GM18951 (cell line): ENCODE data around the gene ZAR1.
"Not testable (repeated sequence)": the region's sequence is repeated elsewhere in the genome, so short reads cannot be mapped to it uniquely, and the experiment has no call there.

Experiments used
- POLR2A ChIP-seq: IDR thresholded peaks from 4 replicates; pipeline ENCODE4 v1.6.1; 2011; ENCODE audit warnings: mild to moderate bottlenecking; ENCODE audit not compliant: insufficient read length, insufficient read depth; ENCODE audit errors: extremely low read depth
- in situ Hi-C: fragments of 300-500 bp; cut with MboI; formaldehyde crosslinking; loops from one replicate; pipeline ENCODE4 v1.12.0; 2022; ENCODE audit warnings: low sequenced_read_pairs, mixed read lengths, inconsistent platforms; ENCODE audit not compliant: unreplicated experiment

Gene ZAR1

GRCh38 chr4:48490012-48490679 is at the start of gene ZAR1:
Gene ZAR1 (plus strand): TSS chr4:48490252. CDS start chr4:48490292, 40 bp downstream.
- in situ Hi-C loops: no loop called here
- TF ChIP-seq POLR2A: no peak

- in situ Hi-C loops: not testable (repeated sequence)
Measured at GRCh38 chr4:48440914-48441313, 49.1 kb upstream of the ZAR1 start.

GRCh38 chr4:48445704-48446103 is 44.3 kb upstream of the ZAR1 start:
- no peak for TF ChIP-seq POLR2A
- in situ Hi-C loops: no loop called here

- in situ Hi-C loops: no loop called here
- TF ChIP-seq POLR2A: no peak
Measured at GRCh38 chr4:48446642-48447041, 43.4 kb upstream of the ZAR1 start.

GRCh38 chr4:48449151-48449550 is 40.9 kb upstream of the ZAR1 start:
- TF ChIP-seq POLR2A: no peak
- in situ Hi-C loops: no loop called here

GRCh38 chr4:48450740-48451139 is 39.3 kb upstream of the ZAR1 start:
- in situ Hi-C loops: no loop called here
- TF ChIP-seq POLR2A: no peak

- in situ Hi-C loops: not testable (repeated sequence)
Measured at GRCh38 chr4:48451656-48452055, 38.4 kb upstream of the ZAR1 start.

- TF ChIP-seq POLR2A: no peak
- in situ Hi-C loops: no loop called here
Measured at GRCh38 chr4:48454591-48454990, 35.5 kb upstream of the ZAR1 start.

- in situ Hi-C loops: no loop called here
- TF ChIP-seq POLR2A: no peak
Measured at GRCh38 chr4:48461000-48461399, 29.1 kb upstream of the ZAR1 start.

GRCh38 chr4:48462363-48462762 is 27.7 kb upstream of the ZAR1 start:
- in situ Hi-C loops: no loop called here
- TF ChIP-seq POLR2A: no peak

- in situ Hi-C loops: no loop called here
- TF ChIP-seq POLR2A: no peak
Measured at GRCh38 chr4:48467442-48467841, 22.6 kb upstream of the ZAR1 start.

GRCh38 chr4:48467891-48468290 is 22.2 kb upstream of the ZAR1 start:
- in situ Hi-C loops: no loop called here
- no peak for TF ChIP-seq POLR2A

- no peak for TF ChIP-seq POLR2A
- in situ Hi-C loops: no loop called here
Measured at GRCh38 chr4:48470137-48470536, 19.9 kb upstream of the ZAR1 start.

- TF ChIP-seq POLR2A: no peak
- in situ Hi-C loops: no loop called here
Measured at GRCh38 chr4:48470570-48470969, 19.5 kb upstream of the ZAR1 start.

GRCh38 chr4:48472794-48473193 is 17.3 kb upstream of the ZAR1 start:
- in situ Hi-C loops: no loop called here
- no peak for TF ChIP-seq POLR2A
